PC-3 (cell line): ENCODE results near the gene SPATA31D3. TPM values are rescaled to one million over a fixed set of nuclear protein-coding genes. Genes with fewer than 3 reads are reported as not detected.
"Not testable (repeated sequence)": the region's sequence is repeated elsewhere in the genome, so short reads cannot be mapped to it uniquely, and the experiment has no call there.

Experiments
- ATAC-seq: fragments of 200-7000 bp; cut with Tn5 transposase; 2 replicates; pipeline ENCODE4 v1.9.1; 2020; ENCODE audit warnings: mild to moderate bottlenecking, moderate library complexity
- BruUV-seq: library from RNA; stranded (reverse); fragments of 400-500 nt; replicated peaks from 2 replicates; lab custom pipeline; 2021; lab: Mats Ljungman, UMichigan
- CTCF ChIA-PET: fragments of 300-600 bp; sonication (Branson Sonifier 250); formaldehyde crosslinking; loops from one replicate; lab custom pipeline; 2022; ENCODE audit warnings: antibody characterized with exemption; lab: Charles Lee
- POLR2A ChIA-PET: fragments of 300-600 bp; sonication (Branson Sonifier 250); formaldehyde crosslinking; loops from one replicate; lab custom pipeline; 2022; ENCODE audit warnings: antibody characterized with exemption; ENCODE audit not compliant: unreplicated experiment; lab: Charles Lee
- DNase-seq: peaks from one replicate; pipeline ENCODE4 v3.0.0-alpha.2; 2015
- H2AFZ ChIP-seq: fragments of 300-600 bp; sonication (generic); 2 replicates; pipeline ENCODE4 v1.6.0; 2016; ENCODE audit warnings: antibody characterized with exemption, low read length
- H3F3A ChIP-seq: fragments of 300-600 bp; sonication (generic); one replicate; pipeline ENCODE4 v1.6.0; 2017; ENCODE audit warnings: antibody characterized with exemption, low read length, control low read depth, mild to moderate bottlenecking; ENCODE audit not compliant: unreplicated experiment
- H3K27ac ChIP-seq: fragments of 300-600 bp; sonication (generic); 2 replicates; pipeline ENCODE4 v1.5.1; 2016; ENCODE audit warnings: mild to moderate bottlenecking, low read length
- H3K27me3 ChIP-seq: fragments of 300-600 bp; sonication (generic); 2 replicates; pipeline ENCODE4 v1.6.1; 2016; ENCODE audit warnings: low read length, mixed read lengths
- H3K36me3 ChIP-seq: fragments of 300-600 bp; sonication (generic); 2 replicates; pipeline ENCODE4 v1.6.1; 2016; ENCODE audit warnings: low read depth, mixed run types, low read length, mixed read lengths
- H3K4me1 ChIP-seq: fragments of 300-600 bp; sonication (generic); 2 replicates; pipeline ENCODE4 v1.5.1; 2016; ENCODE audit warnings: low read length; ENCODE audit not compliant: insufficient read depth
- H3K4me2 ChIP-seq: fragments of 300-600 bp; sonication (generic); 2 replicates; pipeline ENCODE4 v1.6.0; 2016; ENCODE audit warnings: low read length
- H3K4me3 ChIP-seq: fragments of 300-600 bp; sonication (generic); 2 replicates; pipeline ENCODE4 v1.5.1; 2016; ENCODE audit warnings: mild to moderate bottlenecking, low read length, mixed read lengths
- H3K79me2 ChIP-seq: fragments of 300-600 bp; sonication (generic); 2 replicates; pipeline ENCODE4 v1.6.1; 2017; ENCODE audit warnings: low read length, mixed read lengths
- H3K9ac ChIP-seq: fragments of 300-600 bp; sonication (generic); 2 replicates; pipeline ENCODE4 v1.6.0; 2016; ENCODE audit warnings: mild to moderate bottlenecking, low read length
- H3K9me2 ChIP-seq: fragments of 300-600 bp; sonication (generic); replicated peaks from 2 replicates; pipeline ENCODE4 v1.6.1; 2016; ENCODE audit warnings: mixed run types, low read length, mixed read lengths
- H3K9me3 ChIP-seq: fragments of 300-600 bp; sonication (generic); 2 replicates; pipeline ENCODE4 v1.6.1; 2016; ENCODE audit warnings: low read length, mixed read lengths
- H4K20me1 ChIP-seq: fragments of 300-600 bp; sonication (generic); 2 replicates; pipeline ENCODE4 v1.6.1; 2016; ENCODE audit warnings: low read length, mixed read lengths
- EZH2 ChIP-seq: fragments of 300-600 bp; sonication (generic); IDR thresholded peaks from one replicate; pipeline ENCODE4 v1.6.1; 2017; ENCODE audit warnings: antibody characterized with exemption, mild to moderate bottlenecking, low read length; ENCODE audit not compliant: unreplicated experiment
- EZH2phosphoT487 ChIP-seq: fragments of 300-600 bp; sonication (generic); IDR thresholded peaks from 2 replicates; pipeline ENCODE4 v1.6.1; 2018; ENCODE audit warnings: mild to moderate bottlenecking, antibody characterized with exemption, low read length, borderline replicate concordance
- intact Hi-C: fragments of 100-400 bp; cut with micrococcal nuclease; formaldehyde crosslinking; loops from 2 replicates; pipeline ENCODE4 v1.9.0; 2023
- total RNA-seq: library from RNA; depleted of rRNA; stranded (reverse); fragments of >200 nt; gene quantifications from 2 replicates; pipeline ENCODE4 v1.2.3, GENCODE V29; 2014
- TF ChIP-seq, protein P1 (sequence below): fragments of 300-600 bp; sonication (generic); conservative IDR thresholded peaks from 2 replicates; pipeline ENCODE4 v1.5.1; 2017; ENCODE audit warnings: antibody characterized with exemption, low read depth, mild to moderate bottlenecking, low read length

The SPATA31D3 gene
- total RNA-seq, 1 experiment from 2014 or later, result not detected

DNA sequence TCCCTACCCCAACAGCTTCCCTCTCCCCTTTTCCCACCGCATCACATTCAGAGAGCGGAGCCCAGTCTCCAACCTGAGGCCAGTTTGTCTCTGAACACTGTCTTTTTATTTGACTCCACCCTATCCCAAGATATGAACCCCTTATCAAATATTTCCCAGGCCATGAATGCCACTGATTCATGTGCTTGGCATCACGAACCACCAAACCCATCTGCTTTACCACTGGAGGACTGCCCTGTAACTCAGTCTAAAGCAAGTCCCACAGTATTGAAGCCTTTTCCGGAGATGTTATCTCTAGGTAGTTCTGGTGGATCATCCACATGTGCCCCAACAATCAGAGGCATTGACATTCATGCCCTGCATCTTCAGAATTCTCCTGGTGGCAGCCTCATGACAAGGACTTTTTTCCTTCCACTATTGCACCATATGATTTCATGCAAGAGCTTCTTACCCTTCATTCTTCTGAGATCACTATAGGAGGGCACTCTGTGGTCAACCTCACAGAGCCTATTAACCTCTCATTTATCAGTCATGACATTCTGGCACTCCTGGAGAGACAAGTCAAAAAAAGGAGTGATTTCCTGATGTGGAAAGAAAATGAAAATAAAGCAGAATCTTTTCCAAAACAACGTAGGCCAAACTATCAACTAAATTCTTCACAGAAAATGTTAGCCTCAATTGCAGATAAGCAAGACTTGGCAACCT lies 27.3 kb upstream of the SPATA31D3 start:
- Histone ChIP-seq H3K9me3 (no peaks in the 10 kb centered on the region), H3K9ac (no peak overlapping the region), H3K27ac (no peak overlapping the region), H3K27me3 (no peaks in the 10 kb centered on the region), H3K4me3 (no peak overlapping the region), H4K20me1 (no peaks in the 10 kb centered on the region), H2AFZ (no peak overlapping the region), H3F3A (no peaks in the 10 kb centered on the region), H3K4me1 (no peaks in the 10 kb centered on the region), H3K36me3 (no peaks in the 10 kb centered on the region), H3K79me2 (no peaks in the 10 kb centered on the region), H3K4me2 (no peak overlapping the region), H3K9me2 (no peaks in the 10 kb centered on the region)
- ChIA-PET POLR2A (no interaction called here), CTCF (no interaction called here)
- TF ChIP-seq EZH2, result no peak
- TF ChIP-seq, protein P1, sequence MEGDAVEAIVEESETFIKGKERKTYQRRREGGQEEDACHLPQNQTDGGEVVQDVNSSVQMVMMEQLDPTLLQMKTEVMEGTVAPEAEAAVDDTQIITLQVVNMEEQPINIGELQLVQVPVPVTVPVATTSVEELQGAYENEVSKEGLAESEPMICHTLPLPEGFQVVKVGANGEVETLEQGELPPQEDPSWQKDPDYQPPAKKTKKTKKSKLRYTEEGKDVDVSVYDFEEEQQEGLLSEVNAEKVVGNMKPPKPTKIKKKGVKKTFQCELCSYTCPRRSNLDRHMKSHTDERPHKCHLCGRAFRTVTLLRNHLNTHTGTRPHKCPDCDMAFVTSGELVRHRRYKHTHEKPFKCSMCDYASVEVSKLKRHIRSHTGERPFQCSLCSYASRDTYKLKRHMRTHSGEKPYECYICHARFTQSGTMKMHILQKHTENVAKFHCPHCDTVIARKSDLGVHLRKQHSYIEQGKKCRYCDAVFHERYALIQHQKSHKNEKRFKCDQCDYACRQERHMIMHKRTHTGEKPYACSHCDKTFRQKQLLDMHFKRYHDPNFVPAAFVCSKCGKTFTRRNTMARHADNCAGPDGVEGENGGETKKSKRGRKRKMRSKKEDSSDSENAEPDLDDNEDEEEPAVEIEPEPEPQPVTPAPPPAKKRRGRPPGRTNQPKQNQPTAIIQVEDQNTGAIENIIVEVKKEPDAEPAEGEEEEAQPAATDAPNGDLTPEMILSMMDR, result no peak
- TF ChIP-seq EZH2phosphoT487, result no peak
- ATAC-seq, result no peak
- no peak for DNase-seq
- no TSS peak for BruUV-seq
- intact Hi-C loops, result no loop called here

- DNase-seq, POLR2A ChIA-PET, H3K4me2 ChIP-seq, H3K27me3 ChIP-seq, H3K27ac ChIP-seq, H3K9me2 ChIP-seq, H3K9me3 ChIP-seq, intact Hi-C loops, CTCF ChIA-PET, H3K4me3 ChIP-seq, H3K79me2 ChIP-seq, H3K36me3 ChIP-seq, H2AFZ ChIP-seq, H3K4me1 ChIP-seq, H4K20me1 ChIP-seq, BruUV-seq, H3K9ac ChIP-seq, H3F3A ChIP-seq, ATAC-seq: not testable (repeated sequence)
These were observed 24.8 kb upstream of the SPATA31D3 start for GRCh38 chr9:81918507-81918906.

DNA sequence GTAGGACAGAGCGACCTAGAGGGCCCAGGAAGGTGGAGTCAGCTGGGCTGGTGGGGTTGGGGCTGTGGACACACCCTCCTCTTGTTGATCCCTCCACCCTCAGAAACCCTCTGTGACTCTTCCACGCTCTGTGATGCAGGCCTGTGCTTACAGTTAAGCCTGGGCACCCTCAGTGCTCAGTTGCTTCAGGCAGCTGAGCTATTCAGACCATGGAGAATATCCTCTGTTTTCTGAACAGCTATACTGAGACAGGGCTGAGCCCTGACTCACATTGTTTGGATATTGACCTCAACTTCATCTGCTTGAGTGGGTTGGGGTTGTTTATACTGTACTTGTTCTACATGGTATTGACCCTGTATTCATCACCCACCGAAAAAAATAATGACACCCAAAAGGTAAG lies 15.0 kb upstream of the SPATA31D3 start, which contains the start of gene SPATA31D4:
Gene SPATA31D4, plus strand, starts transcription at position 124 of the 400 bp plus-strand sequence. Its CDS starts 86 bp downstream, at position 210.
- H3K4me2 ChIP-seq, POLR2A ChIA-PET, H3F3A ChIP-seq, ATAC-seq, H2AFZ ChIP-seq, H3K79me2 ChIP-seq, DNase-seq, H3K9me3 ChIP-seq, H3K36me3 ChIP-seq, H3K9me2 ChIP-seq, H3K27me3 ChIP-seq, CTCF ChIA-PET, intact Hi-C loops, H4K20me1 ChIP-seq, H3K4me1 ChIP-seq, H3K4me3 ChIP-seq, H3K27ac ChIP-seq, BruUV-seq, H3K9ac ChIP-seq: not testable (repeated sequence)

DNA sequence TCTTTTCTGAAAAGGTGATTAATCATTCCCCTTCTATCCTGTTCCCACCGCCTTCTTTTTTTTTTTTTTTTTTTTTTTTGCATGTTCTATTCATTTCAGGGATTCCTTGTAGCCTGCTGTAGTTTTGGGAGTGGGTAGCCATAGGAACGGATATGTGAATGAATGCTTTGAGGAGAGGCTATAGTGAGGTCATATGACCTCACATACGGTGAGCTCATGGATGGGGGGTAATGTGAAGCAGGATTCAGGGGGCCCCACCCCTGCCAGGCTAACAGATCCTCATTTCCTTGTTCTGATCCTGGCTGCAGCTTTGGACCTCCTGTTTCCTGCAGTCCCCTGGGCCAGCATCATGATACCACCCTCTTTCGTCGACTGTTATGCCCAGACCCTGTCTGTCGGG lies 13.2 kb upstream of the SPATA31D3 start:
- H3K4me3 ChIP-seq, BruUV-seq, H3F3A ChIP-seq, CTCF ChIA-PET, ATAC-seq, H3K9me3 ChIP-seq, H3K36me3 ChIP-seq, H2AFZ ChIP-seq, H3K27ac ChIP-seq, intact Hi-C loops, H3K79me2 ChIP-seq, POLR2A ChIA-PET, H4K20me1 ChIP-seq, H3K27me3 ChIP-seq, H3K4me1 ChIP-seq, H3K4me2 ChIP-seq, DNase-seq, H3K9me2 ChIP-seq, H3K9ac ChIP-seq: not testable (repeated sequence)

DNA sequence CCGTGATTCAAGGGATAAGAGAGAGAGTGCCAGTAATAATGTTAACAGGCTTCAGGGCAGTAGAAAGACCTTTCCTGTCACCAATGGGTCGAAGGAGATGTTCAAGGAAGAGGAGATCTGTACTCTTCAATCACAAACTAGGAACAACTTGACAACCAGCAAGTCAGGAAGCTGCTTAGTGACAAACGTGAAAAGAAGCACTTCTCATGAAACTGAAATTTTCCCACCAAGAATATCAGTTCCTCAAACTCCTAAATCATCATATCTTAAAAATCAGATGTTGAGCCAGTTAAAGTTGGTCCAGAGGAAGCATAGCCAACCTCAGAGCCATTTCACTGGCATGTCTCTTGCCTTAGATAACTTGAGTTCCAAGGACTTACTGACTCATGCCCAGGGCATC lies 9.8 kb upstream of the SPATA31D3 start:
- DNase-seq, H4K20me1 ChIP-seq, POLR2A ChIA-PET, H3K36me3 ChIP-seq, CTCF ChIA-PET, H3K27me3 ChIP-seq, H3K4me2 ChIP-seq, H3K9me3 ChIP-seq, H3K9ac ChIP-seq, BruUV-seq, H3K79me2 ChIP-seq, H3K4me1 ChIP-seq, H2AFZ ChIP-seq, H3K27ac ChIP-seq, intact Hi-C loops, H3K9me2 ChIP-seq, H3K4me3 ChIP-seq, ATAC-seq, H3F3A ChIP-seq: not testable (repeated sequence)

DNA sequence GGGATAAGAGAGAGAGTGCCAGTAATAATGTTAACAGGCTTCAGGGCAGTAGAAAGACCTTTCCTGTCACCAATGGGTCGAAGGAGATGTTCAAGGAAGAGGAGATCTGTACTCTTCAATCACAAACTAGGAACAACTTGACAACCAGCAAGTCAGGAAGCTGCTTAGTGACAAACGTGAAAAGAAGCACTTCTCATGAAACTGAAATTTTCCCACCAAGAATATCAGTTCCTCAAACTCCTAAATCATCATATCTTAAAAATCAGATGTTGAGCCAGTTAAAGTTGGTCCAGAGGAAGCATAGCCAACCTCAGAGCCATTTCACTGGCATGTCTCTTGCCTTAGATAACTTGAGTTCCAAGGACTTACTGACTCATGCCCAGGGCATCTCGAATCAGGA lies 5.3 kb downstream of the SPATA31D3 start:
- H3K4me2 ChIP-seq, ATAC-seq, H3K27me3 ChIP-seq, CTCF ChIA-PET, H3K9ac ChIP-seq, H2AFZ ChIP-seq, H3K4me3 ChIP-seq, DNase-seq, H3F3A ChIP-seq, H3K9me2 ChIP-seq, intact Hi-C loops, POLR2A ChIA-PET, H4K20me1 ChIP-seq, H3K27ac ChIP-seq, H3K79me2 ChIP-seq, H3K36me3 ChIP-seq, H3K9me3 ChIP-seq, BruUV-seq, H3K4me1 ChIP-seq: not testable (repeated sequence)
